ENCODE data around the gene TTYH3.

DNA sequence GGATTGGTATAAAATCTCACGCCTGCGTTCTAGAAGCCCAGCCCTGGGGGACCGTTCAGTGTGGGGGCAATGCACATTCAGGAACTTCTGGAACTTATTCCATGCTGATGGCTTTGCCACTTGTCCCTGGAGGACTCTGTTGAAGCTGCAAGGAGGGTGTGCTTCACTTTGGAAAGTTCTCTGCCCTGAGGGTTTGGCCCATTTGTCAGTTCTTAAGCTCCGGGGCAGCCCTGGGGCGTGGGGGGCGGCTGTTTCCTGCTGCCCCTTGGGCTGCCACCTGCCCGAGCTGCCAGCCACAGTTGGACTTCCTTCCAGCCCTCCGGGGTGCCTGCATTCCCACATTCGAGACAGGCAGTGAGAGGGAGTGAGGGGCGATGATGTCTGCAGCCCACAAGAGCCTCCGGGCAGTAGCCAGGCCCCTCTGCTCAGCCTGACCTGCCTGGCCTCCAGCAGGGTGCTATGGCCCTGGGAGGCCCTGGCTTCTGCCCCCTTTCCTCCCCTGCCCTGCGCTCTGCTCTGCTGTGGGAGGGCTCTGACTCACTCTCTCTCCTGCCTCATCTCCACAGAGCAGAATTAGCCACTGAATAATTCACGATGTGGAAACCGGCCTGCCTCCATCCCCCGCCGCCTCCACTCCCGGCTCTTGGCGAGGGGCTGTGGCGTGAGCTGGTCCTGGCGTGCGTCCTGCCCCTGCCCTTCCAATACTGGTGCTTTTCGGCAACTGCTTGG lies 1.9 kb downstream of the TTYH3 start:
- TF ChIP-seq CTCF (conservative IDR thresholded peaks at IDR 0.05) (no peak), EZH2 (IDR thresholded peaks at IDR 0.05; ENCODE audit: low read depth) (no peak)
